RCC 7860 (cell line): Measurements from ENCODE around the gene PRSS33.

Source experiments
- DNase-seq: peaks from one replicate; pipeline ENCODE4 v3.0.0-alpha.2; 2015; ENCODE audit warnings: low spot score
- FAIRE-seq: peaks from 2 replicates; lab custom pipeline; 2012; peaks lifted over from hg19 to GRCh38; lab: Jason Lieb, UNC

Gene PRSS33

DNA sequence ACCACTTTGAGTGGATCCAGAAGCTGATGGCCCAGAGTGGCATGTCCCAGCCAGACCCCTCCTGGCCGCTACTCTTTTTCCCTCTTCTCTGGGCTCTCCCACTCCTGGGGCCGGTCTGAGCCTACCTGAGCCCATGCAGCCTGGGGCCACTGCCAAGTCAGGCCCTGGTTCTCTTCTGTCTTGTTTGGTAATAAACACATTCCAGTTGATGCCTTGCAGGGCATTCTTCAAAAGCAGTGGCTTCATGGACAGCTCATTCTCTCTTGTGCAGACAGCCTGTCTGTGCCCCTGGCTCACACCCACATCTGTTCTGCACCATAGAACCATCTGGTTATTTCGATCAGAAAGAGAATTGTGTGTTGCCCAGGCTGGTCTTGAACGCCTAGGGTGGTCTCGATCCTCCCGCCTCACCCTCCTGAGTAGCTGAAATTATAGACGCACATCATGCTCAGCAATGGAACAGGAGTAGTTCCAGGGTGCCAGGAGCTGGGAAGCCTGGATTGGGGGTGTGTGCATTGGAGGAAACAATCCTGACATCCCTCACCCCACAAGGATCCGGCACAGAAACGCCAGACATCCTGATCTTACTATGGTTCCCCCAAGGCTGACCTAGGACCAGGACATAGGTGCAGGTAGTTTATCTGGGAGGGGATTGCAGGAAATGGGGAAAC, 34.3 kb upstream of the PRSS33 start:
- no peak for DNase-seq
- FAIRE-seq, result no peak

DNA sequence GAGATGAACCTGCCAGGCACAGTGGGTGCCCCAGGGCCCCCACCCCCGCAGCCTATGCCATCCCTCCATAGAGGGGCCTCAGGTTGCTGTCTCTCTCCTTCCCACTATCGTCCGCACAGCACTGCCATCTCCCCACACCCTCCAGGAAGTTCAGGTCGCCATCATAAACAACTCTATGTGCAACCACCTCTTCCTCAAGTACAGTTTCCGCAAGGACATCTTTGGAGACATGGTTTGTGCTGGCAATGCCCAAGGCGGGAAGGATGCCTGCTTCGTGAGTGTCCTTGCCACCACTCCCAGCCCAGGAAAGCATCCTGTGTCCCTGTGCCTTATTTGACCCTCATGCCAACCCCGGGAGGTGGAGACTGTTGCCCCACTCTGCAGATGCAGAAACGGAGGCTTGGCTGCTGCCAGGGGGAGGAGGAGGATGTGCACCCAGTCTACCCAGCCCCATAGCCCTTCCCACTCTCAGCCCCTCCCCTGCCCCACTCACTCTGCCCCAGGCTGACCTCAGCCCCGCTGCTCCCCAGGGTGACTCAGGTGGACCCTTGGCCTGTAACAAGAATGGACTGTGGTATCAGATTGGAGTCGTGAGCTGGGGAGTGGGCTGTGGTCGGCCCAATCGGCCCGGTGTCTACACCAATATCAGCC, 33.6 kb upstream of the PRSS33 start:
- FAIRE-seq, result no peak
- DNase-seq, result no peak

DNA sequence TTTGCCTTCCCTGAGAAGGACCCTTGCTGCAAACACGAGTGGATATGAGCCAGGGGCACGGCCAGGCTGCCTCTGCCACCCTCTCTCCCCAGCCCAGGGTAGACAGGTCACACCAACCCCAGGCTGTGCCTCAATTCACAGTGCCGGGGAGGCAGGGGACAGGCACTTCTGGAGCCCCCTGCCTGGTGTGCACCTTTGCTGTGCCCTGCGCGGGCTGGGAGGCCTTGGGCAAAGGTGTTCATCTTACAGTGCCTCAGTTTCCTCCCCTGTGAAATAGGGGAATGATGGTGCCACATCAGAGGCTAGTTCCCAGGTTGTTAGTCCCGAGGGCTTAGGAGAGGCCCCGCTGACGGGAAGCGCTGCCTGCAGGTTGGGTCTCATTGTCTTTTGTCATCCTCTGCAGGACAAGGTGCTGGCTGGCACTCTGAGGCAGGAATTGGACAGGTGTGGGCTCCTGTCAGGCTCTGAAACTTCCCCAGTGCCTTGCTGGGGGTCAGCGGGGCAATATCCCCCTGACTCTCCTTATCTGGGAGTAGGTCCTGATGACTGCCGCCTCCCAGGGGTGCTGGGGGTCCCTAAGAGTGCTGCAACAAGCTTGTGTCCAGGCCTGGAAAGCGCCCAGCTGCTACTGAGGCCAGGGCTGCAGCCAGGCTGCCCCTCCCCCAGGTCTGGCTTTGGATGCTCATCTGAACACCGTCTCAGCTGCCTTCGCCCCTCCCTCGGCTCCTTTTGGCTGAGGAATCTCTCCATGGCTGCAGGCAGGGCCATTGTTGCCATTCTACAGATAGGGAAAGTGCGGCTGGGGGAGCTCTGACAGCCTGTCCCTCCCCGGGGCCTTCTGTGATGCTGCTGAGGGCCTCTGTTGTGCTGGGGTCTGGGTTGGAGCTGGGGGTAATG, 32.8 kb upstream of the PRSS33 start:
- DNase-seq (no peak), FAIRE-seq (no peak)

DNA sequence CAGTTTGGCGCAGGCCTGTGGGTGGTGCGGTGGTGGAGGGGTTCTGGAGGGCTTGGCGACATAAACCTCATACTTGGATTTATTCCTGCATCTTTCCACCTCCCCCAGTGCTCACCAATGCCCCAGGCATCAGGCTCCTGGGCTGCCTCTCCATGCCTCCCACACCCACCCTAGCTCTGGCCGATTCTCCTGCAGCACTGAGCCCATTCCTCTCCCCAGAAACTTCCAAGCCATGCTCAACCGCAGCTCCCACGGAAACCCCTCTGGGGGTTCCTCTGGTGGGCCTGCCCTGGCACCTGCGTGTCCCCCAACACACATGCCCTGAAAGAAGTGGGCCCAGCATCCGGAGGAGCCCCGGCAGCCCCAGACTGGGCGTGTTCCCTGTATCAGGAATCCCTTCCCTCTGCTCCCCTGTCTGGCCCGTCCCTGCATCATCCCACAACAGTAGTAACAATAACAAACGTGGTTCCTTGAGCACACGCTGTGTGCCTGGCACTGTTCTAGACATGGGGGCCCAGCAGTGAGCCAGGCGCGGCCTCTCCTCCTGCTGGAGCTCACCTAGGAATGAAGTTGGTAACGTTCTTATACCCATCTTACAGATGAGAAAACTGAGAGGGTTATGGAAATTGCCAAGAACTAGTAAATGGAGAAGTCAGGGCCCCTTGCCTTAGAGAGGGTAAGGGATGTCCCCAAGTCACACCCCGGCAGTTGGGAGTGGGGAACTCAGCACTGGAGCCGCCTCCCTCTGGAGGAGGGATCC, 32.0 kb upstream of the PRSS33 start:
- no peak for FAIRE-seq
- no peak for DNase-seq

DNA sequence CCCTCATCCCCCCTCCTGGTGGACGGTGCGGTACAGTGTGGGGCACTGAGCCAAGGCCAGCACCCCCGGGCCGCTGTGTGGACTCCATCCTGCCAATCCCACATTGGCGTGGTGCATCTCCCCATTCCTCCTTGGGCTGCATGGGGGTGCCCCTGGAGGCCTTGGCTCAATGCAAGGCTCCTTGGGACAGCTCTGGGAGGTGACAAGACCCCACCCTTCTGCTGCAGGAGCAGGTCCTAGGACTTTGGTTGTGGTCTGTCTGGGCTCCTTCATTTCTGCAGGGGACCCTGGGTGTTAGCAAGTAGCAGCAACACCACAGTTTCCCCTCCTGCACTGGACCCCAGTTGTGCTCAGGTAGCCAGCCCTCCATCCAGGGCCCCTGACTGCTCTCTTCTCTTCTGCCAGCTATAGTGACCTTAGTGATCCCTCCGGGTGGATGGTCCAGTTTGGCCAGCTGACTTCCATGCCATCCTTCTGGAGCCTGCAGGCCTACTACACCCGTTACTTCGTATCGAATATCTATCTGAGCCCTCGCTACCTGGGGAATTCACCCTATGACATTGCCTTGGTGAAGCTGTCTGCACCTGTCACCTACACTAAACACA, 31.0 kb upstream of the PRSS33 start:
- DNase-seq, result no peak
- no peak for FAIRE-seq

DNA sequence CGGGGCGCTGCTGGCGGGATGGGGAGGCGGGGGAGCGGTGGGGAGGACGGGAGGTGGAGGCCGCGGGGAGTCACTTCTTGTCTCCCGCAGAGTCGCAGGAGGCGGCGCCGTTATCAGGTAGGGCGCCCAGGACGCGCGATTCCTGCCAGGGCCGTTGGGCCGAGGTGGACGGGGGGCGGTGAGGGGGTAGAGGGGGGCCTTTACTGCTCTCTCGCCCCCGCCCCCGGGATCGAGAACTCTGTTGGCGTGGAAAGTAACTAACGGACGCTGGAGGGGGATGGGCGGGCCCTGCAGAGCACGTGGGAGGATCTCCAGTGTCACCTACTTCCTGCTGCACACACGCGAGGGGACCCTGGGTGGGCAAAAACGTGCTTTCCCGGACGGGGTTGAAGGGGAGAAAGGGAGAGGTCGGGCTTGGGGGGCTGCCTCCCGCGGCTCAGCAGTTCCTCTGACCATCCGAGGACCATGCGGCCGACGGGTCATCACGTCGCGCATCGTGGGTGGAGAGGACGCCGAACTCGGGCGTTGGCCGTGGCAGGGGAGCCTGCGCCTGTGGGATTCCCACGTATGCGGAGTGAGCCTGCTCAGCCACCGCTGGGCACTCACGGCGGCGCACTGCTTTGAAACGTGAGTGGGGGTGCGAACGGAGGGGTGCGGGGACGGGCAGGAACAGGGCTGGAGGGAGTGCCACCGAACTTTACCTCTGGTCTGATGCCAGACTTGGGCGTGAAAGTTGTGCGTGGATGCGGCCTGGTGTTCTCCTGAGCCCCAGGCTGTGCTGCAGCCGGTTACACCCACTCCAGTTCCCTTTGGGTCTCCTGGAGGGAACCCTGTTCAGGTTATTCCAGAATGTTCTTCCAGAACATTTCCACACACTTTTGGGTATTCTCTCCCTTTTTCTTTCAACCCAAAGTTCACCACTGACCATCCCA, 30.2 kb upstream of the PRSS33 start:
- DNase-seq, result no peak
- FAIRE-seq, result no peak

DNA sequence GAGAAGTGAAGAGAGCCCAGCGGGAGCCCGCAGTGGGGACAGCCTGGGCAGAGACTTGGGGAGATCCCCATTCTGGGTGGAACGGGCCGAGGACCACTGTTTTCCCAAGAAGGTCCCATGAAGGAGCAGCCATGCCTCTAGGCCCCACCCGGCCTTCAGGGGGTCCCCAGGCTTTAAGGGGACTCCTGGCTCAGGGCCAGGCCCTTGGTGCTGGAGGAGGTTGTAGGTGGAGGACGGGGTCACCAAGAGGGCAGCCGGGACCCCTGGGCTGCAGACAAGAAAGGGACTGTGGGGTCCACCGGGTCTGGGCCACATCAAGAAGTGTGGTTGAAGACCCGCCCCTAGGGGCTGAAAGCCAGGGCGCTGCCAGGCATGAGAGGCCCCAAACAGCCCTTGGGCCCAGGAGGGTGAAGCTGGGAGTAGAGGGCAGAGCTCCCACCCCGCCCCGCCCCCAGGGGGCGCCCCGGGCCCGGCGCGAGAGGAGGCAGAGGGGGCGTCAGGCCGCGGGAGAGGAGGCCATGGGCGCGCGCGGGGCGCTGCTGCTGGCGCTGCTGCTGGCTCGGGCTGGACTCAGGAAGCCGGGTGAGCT, 29.5 kb upstream of the PRSS33 start, which contains the start of gene PRSS21:
Gene PRSS21 (plus strand): TSS at position 487 of the 589 bp plus-strand sequence. CDS start 32 bp downstream, at position 519.
- no peak for FAIRE-seq
- DNase-seq, result no peak

DNA sequence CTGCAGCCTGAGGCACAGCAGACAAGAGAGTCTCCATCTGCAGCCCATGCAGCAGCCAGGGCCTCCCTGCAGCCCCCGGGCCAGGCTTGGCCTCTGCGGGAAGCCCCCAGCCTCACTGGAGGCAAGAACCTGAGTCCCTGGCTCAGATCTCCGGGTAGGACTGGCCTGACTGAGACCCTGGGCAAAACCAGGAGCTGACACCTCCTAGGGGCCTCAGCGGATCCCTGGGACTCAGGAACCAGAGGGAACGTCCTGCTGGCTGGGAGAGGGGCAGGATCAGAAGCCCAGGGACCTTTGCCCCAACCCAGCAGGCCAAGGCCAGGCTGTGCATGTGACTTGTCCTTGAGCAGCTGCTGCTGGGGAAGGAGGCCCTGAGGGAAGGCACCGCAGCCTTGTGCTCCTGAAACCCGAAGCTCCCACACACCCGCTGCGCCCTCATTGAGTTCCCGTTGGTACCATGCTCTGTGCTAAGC, 28.0 kb upstream of the PRSS33 start:
- no peak for DNase-seq
- no peak for FAIRE-seq

DNA sequence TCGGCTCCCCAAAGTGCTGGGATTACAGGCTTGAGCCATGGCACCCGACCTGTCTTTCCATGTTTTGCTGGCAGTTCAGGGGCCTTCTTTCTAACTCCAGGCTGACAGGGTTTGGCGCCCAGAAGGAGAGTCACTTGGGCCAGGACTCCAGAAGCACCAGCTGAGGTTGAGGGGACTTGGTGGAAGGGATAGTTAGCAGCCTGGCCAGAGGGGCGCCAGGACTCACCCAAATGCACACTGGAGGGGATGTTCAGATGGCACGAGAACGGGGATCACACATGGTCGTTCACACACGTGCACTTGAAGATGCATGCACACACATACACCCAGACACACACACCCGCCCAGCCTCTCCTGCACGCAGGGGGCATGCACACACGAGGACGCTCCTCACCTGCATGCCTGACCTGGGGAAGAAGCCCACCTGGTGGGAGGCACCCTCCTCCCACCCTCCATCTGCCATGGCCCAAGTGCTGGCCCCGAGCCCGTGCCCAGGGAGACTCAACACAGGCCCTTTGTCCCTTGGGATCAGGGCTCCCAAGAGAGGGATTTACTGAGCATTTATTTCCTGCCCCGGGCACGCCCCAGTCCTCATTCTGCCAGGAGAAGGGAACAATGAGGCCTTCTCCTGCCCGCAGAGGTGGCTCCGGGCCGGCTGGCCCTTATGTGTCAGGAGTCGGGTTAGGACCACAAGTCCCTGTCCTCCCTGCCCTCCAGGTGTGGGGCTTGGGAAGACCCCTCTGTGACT, 27.4 kb upstream of the PRSS33 start:
- no peak for DNase-seq
- FAIRE-seq, result no peak

DNA sequence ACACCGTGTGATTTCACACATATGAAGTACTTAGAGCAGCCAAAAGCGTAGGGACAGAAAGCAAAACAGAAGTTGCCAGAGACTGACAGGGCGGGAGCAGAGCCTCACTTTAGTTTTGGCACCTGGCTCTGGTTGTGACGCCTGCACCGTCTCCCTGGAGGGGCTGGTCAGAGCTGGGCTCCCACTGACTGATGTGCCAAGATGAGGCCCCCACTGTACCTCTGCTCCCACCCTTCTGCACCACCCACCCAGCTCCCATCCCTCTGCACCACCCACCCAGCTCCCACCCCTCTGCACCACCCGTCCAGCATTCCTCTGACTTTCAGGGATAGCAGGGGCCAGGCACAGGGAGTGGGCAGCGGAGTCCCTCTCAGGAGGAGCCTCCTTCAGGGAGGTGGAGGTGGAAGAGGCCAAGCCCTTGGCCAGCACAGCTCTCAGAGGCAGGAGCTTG, 26.4 kb upstream of the PRSS33 start:
- no peak for FAIRE-seq
- no peak for DNase-seq

DNA sequence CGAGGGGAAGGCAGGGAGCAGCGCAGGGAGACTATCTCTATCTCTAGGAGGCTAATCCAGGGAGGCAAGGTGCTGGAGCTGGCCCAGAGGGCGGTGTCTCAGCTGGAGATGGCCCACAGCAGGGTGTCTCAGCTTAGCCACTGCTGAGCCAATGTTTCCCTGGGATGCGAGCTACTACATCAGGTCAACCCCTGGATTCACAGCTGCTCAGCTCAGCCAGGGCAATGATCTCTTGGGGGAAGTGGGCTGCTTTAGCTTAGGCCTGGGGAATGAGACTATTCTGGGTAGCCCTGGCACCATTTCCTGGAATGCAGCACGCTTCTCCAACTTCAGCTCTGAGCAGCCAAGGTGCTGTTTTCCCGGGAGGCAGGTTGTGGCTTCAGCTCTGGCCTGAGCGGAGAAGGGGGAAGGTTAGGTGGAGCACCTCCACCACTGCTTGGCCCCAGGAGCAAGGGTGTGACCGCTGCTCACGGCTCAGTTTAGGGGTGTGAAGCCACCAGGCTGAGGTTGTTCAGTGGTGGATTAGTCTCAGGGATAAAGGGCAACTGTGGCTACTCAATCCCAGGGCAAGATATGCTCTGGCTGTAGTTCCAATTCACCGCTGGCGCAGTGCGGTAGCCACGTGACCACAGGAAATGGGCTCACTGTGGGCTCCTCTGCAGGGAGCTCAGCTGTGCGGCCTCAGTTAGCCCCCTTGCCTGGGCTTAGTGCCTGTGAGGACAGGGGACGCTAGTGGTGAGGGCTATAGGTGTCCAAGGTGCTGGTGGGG, 24.5 kb upstream of the PRSS33 start:
- FAIRE-seq, result no peak
- no peak for DNase-seq

DNA sequence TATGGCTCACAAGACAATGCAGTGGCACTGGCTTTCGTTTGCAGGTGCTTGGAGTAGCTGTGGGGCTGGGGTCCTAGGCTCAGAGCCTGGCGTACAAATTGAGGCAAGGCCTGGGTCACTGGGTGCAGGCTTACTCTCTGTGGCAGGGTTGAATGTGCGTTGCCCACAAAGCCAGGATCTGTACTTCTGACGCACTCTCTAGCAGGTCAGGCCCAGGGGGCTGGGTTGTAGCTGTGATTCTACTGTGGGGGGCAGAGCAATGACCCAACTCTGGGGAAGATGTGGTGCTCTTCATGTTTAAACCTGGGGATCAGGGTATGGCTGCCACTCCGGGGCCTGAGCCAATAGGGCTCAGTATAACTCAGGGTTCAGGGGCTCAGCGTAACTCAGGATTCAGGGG, 23.3 kb upstream of the PRSS33 start:
- no peak for FAIRE-seq
- DNase-seq, result no peak

DNA sequence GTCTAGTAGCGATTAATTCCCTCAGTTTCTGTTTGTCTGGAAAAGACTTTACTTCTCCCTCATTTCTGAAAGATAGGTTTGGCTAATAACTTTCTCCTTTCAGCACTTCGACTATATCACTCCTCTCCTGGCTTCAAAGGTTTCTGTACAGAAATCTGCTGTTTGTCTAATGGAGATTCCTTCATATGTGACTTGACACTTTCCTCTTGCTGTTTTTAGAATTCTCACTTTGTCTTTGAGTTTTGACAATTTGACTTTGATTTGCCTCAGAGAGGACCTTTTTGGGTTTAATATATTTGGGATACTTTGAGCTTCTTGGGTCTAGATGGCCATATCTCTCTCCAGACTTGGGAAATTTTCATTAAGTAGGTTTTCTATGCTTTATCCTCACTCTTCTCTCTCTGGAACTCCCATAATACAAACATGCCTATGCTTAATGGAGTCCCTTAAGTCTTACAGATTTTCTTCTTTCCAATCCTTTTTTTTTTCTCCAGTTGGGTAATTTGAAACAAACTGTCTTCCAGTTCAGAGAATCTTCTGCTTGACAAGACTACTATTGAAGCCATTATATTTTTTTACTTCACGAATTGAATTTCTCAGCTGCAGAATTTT, 21.9 kb upstream of the PRSS33 start:
- DNase-seq, result no peak
- FAIRE-seq, result no peak

DNA sequence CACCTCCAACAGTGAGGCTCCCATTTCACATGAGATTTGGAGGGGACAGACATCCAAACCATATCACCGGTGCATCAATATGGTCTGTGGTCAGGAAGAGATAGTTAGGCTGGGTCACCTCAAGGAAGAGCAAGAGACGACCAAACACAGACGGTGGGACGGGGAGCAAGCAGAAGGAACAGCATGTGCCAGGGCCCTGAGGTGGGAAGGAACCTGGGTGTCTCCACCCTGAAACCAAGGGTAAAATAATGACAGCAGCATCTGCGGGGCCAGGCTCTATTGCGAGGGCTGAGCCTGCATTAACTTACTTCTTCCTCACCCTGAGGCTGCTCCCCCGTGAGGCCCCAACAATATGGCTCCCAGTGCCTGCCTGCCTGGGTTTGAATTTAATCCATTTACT, 20.8 kb upstream of the PRSS33 start:
- no peak for DNase-seq
- FAIRE-seq, result no peak

DNA sequence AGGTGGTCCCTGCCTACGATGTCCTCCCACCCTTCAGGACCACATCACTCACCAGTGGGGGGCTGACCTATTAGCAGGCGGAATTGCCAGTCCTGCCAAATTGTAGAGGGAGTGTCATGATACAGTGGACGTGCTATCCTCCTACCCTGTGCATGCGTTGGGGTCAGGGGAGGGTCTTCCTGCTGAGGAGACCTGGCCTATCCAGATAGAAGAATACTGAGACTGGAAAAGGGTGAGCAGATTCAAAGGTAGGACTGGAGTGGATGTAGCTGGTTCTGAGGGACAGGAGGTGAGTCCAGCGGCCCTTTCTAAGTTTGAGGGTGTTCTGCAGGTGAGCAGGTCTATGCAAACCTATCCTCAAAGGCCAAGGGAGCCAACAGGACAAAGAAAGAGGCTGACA, 18.9 kb upstream of the PRSS33 start:
- FAIRE-seq (no peak), DNase-seq (no peak)

DNA sequence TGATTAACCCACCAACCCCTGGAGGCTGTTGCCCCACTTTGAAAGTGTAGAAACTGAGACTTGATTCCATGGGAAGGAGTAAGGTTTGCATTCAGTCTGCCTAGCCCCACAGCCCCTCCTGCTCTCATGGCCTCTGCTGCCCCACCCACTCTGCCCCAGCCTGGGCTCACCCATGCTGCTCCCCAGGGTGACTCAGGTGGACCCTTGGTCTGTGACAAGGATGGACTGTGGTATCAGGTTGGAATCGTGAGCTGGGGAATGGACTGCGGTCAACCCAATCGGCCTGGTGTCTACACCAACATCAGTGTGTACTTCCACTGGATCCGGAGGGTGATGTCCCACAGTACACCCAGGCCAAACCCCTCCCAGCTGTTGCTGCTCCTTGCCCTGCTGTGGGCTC, 17.4 kb upstream of the PRSS33 start:
- DNase-seq (no peak), FAIRE-seq (no peak)

DNA sequence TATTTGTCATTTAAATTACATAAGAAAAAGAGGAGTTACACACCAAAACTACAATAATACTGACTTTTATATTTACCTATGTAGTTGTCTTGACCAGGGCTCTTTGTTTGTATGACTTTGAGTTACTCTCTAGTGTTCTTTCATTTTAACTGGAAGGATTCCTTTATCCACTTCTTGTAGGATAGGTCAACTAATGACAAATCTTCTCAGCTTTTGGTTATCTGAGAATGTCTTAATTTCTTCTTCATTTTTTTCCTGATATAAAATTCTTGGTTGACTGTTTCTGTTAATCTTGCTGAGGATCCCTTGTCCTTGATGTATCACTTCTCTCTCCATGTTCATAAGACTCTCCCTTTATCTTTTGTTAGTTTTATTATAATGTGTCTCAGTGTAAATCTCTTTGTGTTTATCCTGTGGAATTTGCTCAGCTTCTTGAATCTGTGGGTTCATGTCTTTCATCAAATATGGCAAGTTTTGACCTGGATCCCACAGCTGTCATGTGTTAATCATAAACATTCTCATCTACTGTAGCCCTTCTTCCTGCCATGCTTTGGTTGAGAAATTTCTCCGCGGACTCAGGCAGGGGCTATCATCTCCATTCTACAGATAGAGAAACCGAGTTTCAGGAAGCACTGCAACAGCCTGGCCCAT, 16.3 kb upstream of the PRSS33 start:
- FAIRE-seq, result no peak

More for the DNA sequence above, 16.3 kb upstream of the PRSS33 start:
- DNase-seq, result no peak
